OCI-LY7 (cell line): ENCODE data around the gene PDZK1IP1.

Experiments used
- CTCF ChIP-seq: fragments of 200-600 bp; sonication (generic); conservative IDR thresholded peaks from 2 replicates; pipeline ENCODE4 v1.5.1; 2014; ENCODE audit warnings: mild to moderate bottlenecking, antibody characterized with exemption, low read length, moderate library complexity, mixed read lengths
- EZH2phosphoT487 ChIP-seq: fragments of 200-600 bp; sonication (generic); IDR thresholded peaks from 2 replicates; pipeline ENCODE4 v1.6.1; 2018; ENCODE audit warnings: low read depth, borderline replicate concordance, mild to moderate bottlenecking, mixed run types, antibody characterized with exemption, low read length, moderate library complexity, mixed read lengths

GRCh38 chr1:47226121-47226838 is 36.4 kb upstream of the PDZK1IP1 start:
- TF ChIP-seq EZH2phosphoT487 (no peak), CTCF (no peak)
